Suppressor macrophage treated with lipopolysaccharide for 1 hour (primary cell): ENCODE results near the gene MYH14.
A peak's percentile ranks its signal among the peaks of the same experiment; 100 is the strongest.

ENCODE experiments used
- DNase-seq, 3 donors: peaks; one replicate each; pipeline ENCODE4 v3.0.0-alpha.2; 2020 to 2022

MYH14 gene

DNA sequence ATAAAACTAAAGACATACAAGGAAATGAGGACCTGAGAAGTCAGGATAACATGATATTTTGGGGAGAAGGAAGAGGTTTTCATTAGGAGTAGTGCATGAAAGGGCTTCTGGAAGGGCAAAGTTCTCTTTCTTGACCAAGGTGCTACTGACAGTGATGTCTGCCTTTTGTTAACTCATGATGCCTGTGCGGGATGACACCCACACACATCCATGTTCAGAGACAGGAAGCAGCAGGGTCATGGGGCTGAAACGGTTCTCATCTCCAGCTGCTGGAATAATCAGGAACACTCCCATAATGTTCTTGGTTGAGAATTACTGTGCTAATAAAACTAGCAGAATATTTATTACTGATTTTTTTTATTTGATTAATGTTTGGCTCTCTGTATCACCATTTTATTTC, 96.6 kb downstream of the MYH14 start:
- peak; percentile 43 to 61 (median 52) for DNase-seq

DNA sequence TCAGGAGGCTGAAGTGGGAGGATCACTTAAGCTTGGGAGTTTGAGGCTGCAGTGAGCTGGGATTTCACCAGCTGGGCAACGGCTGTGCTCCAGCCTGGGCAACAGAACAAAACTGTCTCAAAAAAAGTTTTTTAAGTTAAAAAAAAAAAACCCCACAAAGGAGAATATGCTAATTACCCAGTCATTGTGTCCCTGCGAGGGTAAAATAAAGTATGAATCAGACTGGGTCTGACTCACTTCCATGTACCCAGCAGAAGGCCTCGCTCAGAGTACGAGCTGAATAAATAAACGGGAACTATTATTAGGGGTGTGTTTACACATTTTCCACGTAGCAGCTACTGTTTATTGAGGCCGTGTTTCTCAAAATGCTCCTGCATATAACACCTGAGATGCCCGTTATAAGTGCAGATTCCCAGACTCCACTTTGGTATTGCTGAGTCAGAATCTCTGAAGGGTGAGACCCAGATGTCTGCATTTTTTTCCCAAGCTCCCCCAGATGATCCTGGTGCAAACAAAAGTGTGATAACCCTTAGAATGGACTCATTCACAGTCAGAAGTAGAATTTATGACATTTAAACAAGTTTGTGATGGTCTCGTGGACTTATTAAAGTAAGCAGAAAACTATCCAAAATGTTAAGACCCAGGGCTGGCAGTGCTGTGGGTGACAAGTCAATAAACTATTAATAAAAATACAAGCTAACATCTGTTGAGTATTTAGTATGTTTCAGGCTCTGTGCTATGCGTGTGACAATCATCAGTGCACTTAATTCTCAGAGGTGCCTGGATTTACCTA, 97.6 kb downstream of the MYH14 start:
- DNase-seq = peak; percentile 81 to 93 (median 90)

DNA sequence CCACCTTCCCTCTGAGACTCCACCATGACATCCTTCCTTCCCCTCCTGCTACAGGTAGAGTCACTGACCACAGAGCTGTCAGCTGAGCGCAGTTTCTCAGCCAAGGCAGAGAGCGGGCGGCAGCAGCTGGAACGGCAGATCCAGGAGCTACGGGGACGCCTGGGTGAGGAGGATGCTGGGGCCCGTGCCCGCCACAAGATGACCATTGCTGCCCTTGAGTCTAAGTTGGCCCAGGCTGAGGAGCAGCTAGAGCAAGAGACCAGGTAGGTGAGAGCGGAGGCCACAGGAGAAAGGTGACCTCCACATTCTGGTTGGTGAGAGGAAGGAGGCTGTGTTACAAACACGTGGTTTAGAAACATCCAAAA, 98.2 kb downstream of the MYH14 start:
- DNase-seq = no peak

DNA sequence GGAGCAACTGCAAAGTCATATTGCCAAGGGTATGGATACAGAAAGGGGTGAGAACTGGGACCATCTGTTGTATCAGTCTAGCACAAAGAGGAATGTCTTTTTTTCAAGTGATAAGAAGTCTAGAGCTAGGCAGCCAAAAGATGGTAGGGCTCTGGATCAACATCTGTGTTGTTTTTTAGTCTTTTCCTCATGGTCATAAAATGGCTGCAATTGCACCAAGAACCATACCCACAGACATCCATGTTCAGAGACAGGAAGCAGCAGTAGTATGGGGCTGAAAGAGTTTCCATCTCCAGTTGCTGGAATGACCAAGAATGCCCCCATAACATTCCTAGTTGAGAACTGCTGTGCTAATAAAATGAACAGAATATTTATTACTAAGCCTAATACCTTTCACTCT, 100.1 kb downstream of the MYH14 start:
- no peak for DNase-seq

DNA sequence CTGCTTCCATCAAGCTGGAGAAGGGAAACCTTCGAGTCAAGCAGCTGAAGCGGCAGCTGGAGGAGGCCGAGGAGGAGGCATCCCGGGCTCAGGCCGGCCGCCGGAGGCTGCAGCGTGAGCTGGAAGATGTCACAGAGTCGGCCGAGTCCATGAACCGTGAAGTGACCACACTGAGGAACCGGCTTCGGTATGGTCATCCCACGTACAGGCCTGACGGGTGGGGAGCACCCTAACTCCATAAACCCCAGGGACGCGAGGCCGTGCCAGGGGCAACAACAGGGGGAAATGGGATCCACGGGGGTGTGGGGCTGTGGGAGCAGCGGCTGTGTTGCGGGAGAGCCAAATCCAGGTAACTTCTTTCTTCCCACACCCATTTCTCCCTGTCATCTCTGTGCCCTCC, 105.6 kb downstream of the MYH14 start:
- DNase-seq = no peak

DNA sequence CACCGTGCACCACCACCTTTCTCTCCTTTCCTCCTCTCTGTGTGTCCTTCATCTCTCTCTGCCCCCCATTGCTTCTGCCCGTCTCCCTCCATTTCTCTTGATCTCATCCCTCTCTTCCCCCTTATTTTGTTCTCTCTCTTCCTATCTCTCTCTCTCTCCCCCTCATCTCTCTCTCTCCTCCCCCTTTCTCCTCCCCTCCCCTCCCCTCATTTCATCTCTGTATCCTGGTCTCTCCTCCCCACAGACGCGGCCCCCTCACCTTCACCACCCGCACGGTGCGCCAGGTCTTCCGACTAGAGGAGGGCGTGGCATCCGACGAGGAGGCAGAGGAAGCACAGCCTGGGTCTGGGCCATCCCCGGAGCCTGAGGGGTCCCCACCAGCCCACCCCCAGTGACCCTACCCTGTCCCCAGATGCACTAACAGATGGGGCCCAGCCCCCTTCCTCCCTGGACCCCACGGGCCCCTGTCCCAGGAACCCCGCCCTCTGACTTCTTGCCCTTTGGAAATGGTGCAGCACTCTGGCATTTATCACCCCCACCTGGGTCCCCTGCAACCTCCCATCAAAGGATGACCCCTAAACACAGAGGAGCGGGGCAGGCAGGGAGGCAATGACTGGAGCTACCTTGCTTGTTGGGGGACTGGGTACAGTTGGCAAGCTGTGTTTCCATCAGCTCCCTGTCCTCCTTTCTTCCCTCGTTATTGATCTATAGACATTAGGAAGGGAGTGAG, 106.1 kb downstream of the MYH14 start:
- DNase-seq = no peak

DNA sequence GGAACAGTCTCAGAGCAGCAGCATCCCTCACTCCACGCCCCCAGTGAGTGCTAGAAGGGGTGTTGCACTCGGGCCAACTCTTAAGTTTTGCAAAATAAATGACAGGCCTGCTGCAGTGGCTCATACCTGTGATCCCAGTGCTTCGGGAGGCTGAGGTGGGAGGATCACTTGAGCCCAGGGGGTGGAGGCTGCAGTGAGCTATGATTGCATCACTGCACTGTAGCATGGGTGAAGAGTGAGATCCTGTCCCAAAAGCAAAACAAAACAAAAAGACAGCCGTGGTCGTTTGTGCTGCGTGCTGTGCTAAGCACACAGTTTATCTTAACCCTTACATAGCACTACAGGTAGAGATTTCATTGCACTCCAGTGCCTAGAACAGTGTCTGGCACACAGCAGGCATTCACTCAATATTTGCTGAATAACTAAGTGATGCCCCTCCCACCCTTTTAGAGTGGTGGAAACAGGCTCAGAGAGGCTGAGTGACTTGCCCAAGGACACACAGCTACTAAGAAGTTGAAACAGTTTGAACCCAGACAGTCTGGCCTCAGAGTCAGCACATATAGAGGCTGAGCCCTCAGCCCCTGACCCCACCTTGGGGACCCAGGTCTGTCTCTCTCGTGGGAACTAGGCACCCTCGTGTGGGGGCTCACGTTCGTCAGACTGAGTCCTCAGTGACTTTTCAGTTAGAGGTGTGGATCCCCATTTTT, 107.5 kb downstream of the MYH14 start:
- no peak for DNase-seq

DNA sequence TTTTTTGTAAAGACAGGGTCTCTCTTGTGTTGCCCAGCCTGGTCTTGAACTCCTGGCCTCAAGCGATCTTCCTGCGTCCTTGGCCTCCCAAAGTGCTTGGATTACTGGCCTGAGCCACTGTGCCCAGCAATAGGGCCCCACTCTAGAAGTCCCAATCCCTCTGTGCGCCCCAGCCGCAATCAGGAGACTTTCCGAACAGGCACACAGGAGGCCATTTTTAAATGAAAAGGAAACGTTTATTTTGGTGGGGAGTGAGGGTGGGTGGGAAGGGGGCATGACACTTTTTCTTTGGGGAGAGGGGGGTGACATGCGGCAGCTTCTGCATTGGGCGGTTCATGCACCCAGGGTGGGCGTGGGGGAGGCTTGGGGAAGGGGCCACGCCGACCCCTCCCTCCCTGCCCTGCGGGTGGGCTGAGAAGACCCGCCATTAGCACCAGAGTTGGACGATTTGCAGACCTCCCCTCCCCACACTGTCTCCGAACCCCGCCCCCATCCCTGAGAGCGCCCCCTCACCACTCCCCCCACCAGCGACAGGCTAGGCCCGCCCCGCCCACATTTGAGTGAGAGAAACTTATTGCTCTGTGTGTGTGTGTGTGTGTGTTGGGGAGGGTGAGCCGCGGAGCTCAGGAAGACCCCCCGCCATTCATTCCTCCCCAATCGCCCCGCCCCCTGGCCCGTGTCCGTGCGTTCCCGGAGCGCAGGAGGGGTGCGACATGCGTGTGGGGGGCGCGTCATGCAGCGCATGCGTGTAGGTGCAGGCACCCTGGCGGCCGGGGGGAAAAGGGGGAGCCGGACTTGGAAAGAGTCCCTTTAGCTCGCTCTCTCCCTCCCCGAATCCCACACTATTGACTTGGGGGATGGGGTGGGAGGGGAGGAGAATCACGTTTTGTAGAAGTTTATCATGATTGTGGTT, 108.6 kb downstream of the MYH14 start:
- DNase-seq = peak in 1 of 3 donors; percentile 29

DNA sequence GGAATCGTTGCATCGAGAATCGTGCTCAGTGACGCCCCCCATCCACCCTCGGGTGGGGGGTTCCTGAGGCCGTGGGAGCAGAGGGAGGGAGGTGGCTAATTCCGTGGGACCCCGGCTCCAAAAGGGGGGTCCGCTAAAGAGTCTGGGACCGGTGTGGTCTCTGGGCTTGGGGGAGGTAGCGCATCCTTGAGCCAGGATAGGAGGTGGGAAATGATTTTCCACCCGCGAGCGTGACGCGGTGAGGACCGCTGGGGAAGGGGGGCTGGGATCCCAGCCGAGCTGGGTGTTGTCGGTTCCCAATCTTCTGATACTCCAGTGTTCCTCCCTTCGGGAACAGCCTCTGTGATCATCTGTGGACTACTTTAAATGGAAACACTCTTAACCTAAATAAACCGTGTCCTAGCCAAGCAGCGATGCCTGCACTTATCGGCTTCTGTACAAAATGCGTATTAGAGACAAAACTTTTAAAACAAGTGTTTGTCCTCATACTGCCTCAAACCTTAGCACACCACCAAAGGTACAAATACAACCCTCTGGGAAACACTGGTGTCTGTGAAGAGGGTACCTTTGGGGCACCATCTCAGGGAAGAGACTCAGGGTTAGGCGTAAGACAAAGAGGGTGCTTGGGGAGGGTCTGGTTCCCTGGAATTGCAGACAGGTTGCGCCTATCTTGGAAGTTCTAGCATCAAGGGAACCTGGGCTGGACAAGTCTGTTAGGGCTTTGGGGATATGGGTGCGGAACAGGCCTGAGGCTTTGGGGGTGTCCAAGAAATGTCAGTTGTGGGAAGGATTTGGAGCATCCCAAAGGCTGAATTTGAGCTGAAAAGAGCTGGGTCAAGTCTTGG, 109.8 kb downstream of the MYH14 start:
- no peak for DNase-seq

DNA sequence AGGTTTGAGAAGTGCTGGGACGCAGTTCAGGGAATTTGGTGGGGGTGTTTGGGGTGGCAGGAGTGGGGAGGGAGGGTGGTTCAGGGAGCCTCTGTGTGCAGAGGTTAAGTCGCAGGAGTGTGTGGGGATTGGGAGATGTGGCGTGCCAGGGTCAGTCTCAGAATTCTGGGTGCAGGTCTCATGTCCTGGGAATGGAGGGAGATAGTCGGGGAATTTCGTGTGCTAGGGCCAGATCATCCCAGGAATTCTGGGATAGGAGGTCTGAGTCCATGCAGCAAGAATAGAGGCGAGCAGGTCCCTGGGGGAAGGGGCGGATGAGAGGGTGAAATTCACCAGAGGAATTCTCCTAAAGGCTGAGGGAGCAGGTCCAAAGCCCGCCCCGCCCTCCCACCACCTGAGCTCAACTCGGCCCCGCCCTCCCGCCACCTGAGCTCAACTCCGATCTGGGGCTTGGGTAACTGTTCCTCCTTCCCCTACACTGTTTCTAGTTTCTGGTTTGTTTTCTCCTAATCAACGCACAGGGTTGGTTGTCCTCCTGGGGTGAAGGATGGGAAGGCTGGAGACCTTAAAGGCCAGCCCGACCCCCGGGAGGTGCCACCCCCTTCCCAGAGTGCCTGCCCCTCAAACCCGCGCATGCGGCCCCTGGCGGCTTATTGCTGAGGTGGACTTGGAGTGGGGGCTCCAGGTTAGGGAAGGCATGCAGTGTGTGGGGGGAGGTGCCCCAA, 110.6 kb downstream of the MYH14 start:
- DNase-seq = no peak

DNA sequence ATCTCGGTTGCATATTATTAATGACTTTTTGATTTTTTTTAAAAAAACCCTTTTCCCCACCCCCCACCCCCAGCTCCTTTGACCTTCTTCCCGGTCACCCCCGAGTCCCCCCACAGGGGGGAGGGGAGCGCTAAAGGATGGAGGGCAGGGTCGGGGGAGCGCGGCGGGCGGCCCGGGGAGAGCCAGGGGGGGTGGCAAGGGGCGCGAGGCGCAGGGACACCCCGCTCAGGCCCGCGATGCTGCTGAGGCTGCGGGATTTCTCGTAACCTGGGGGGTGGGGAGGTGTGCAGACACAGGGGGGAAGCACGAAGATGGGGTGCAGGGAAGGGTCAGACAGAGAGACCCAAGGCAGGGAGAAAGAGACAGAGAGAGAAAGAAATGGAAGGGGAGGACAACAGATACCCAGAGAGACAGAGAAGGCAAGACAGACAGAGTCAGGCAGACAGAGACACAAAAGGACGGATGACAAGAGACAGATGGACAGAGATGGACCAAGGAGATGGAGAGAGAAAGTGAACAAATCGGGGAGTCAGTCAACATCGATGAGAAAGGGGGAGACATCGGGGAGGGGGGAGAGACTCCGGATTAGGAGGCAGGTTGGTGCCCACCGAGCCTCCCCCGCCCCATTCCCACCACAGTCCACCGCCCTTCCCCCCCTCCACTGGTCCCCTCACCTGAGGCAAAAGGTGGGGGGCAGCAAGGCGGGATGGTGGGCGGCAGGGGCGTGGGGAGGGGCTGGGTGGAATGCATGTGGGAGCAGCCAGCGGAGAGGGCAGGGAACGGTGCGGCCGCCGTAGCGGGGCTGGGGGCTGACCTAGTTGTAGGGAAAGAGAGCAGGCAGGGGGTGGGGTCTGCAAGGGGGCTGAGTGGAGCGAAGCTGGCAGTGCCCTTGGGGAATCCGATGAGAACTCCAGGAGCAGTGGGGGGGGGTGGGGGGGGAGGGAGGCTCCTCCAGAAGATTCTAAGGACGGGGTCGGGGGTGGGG, 111.6 kb downstream of the MYH14 start:
- no peak for DNase-seq

DNA sequence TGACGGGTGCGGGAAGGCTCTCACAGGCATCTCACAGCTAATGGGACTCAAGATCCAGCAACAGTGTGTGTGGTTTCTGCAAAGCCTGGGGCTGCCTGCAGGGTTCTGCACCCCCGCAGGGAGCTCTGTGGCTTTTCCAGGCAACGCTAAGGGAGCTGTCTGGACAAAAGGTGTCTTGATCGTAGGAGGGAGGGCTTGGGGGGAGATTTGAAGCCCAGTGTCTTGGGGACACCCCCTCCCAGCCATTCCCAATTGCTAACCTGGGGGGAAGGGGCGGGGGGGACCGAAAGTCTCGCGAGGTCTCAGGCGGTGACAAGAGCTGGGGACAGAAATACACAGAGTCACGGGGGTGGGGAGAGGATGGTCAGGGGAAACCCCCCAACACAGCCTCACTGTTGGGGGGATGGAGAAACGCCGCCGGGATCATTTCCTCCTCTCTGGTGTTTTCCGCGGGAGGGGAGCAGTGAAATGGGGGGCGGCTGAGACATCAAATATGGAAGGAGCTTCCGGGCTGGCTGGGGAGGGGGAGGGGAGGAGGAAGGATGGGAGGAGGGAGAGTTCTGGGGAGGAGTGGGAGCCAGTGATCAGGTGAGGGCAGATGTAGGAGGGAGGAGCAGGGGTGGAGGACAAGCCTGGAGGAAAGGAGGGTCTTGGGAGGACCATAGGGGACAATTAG, 112.5 kb downstream of the MYH14 start:
- peak; percentile 70 to 87 (median 74) for DNase-seq

DNA sequence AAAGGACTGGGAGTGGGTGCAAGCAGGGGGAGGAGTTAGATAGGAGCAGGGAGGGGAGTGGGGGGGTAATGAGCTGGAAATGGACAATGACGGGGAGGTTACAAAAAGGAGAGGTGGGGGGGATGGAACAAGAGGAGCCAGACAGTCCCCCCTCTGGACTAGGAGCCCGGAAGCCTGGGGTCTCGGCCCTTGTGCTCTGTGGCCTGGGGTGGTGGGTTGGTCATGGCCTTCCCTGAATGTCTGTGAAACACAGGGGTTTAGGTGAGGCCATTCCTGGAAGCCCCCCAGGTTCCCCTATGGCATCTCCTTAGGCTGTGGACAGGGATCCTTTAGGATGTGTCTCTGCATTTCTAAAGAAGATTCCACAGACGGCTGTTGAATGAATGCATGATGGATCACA, 113.7 kb downstream of the MYH14 start:
- DNase-seq = no peak

DNA sequence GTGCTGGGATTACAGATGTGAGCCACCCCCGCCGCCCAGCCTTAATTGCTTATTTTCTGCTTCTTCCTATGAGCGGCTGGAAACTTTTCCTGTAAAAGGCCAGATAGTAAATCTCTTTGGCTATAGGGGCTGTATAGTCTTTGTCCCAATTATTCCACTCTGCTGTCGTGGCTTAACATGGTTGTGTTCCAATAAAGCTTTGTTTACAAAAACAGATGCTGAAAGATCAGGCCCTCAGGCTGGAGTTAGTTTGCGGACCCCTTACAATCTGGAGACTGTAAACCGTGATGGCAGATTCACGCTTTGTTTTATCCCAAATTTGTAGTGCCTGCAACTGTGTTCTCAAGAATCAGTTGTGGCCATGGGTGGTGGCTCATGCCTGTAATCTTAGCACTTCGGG, 115.0 kb downstream of the MYH14 start:
- no peak for DNase-seq

DNA sequence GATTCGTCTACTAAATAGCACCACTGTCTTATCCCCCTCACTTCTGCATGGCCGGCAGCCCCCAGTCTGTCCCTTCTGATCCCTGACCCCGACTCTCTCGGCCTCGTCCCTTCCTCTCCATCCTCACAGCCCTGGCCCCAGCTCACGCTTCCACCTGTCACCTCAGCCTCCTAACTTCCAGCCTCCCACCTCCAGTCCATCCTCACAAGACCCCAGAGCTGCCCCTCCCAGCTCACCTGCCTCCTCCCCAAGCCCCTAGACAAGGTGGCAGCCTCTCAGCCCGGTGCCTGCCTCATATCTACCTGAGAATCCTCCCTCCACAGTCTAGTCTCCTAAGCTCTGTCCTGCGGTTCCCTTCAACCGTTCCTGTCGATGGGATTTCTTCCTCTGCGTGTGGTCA, 115.7 kb downstream of the MYH14 start:
- no peak for DNase-seq

DNA sequence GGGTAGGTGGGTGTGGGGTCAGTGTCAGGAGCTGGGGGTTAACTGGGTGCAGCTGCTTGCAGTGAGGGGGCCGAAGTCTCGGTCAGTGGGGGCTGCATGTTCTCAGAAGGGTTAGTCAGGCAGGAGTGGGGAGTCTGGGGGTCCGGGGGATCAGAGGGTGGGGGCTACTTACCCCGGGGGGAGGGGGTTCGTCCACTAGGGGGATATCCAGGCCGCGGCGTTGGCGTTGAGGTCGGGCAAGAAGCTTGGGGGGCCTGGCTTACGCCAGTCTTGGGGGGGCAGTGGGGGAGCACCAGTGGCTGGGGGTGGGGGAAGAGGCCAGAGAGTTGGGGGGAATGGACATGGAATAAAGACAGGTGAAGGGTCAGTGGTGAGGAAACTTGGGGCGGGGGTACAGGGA, 116.6 kb downstream of the MYH14 start:
- DNase-seq = no peak

DNA sequence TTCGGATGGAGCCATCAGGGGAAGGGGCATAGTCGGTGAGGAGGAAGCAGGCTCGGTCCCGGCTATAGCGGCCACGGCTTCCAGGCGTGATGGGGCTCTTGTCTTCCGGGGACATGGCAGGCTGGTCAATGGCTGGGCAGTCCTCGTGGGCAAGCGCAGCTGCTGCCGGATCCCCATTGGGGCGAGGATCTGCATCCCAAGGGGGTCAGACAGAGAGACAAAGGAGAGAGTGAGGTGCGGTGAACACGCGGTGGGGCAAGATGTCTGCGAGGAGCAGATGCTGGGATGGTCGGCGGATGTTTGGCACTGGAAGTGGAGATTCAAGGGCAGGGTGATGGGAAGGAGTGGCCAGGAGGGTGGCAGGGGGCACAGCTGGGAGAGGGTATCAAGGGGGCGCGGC, 117.2 kb downstream of the MYH14 start:
- no peak for DNase-seq

DNA sequence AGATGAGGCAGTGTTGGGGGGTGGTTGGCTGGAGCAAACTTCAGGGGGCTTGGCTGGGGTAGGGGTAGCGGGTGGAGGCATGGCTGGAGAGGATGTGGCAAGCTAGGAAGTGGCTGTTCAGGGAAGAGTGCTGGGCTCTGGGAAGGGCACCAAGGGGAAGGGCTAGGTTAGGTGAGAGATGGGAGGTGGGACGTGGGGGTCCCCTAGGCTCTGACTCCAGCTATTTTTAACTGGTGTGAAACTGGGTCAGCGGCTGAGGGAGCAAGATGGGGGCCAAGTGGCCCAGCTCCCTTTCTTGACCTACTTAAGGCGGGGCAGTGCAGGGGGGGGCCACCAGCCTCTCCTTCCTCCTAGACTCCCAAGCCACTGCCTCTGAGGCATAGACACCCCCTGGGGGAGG, 118.4 kb downstream of the MYH14 start:
- no peak for DNase-seq

DNA sequence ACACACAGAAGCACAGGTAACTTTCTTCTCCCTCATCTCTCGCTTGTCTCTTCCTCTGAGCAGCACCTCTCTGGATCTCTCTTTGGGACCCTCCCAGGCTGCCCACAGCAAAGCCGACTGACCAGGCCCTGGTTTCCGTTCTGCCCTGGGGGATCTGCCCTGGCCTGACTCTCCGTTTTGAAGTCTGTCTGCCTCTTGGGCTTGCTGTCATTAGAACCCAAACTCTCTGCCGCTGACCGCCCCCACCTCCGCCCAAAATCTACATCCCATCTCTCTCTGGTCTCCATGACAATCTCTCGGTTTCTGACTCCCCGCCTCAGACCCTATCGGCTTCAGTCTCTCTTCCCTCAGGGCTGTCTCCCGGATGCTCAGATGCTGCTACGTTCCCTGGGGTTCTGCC, 118.8 kb downstream of the MYH14 start:
- DNase-seq = no peak
